NOMO-1 treated with DMSO at 0.1 percent for 48 hours (cell line): ENCODE results near the gene NEUROG1.
"Not testable (repeated sequence)": the region's sequence is repeated elsewhere in the genome, so short reads cannot be mapped to it uniquely, and the experiment has no call there.

Experiments used
- DNase-seq: peaks from one replicate; lab custom pipeline; 2025; ENCODE audit not compliant: unreplicated experiment; lab: John Stamatoyannopoulos, UW

The NEUROG1 gene

DNA sequence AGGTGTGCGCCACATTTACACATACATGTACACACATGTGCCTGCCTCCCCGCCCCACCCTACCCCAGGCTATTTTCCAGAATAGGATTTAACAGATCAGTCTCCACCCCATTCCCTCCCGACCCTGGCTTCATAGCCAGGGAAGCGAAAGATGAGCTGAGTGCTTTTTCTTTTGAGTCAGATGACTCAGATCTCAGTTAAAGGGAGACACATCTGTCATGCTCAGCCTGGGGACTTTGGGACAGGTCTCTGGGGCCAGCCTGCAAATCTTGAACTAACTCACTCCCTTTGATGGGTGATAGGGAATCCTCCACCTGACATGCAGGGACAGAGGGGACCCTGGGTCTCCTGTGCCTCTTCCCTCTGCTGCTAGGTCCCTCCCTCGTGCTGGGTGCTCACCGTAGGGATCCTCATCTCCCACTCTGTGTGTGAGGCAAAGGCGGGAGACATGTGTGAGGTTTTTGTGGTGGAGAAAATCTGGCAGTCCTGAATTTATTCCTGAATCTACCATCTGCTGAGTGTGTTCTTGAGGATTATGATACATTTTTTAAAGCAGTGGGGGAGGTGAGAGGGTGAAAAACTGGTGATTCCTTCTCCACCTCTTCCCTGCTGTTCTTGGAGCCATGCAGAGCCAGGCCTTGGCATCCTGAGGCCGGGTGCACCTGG is 37.7 kb downstream of the NEUROG1 start:
- no peak for DNase-seq

DNA sequence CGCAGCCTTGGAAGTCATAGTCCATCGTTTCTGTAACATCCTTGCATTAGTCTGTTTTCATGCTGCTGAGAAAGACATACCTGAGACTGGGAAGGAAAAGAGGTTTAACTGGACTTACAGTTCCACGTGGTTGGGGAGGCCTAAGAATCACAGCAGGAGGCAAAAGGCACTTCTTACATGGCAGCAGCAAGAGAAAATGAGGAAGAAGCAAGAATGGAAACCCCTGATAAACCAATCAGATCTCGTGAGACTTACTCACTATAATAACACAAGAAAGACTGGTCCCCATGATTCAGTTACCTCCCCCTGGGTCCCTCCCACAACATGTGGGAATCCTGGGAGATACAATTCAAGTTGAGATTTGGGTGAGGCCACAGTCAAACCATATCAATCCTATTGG is 40.2 kb downstream of the NEUROG1 start:
- not testable (repeated sequence) for DNase-seq

DNA sequence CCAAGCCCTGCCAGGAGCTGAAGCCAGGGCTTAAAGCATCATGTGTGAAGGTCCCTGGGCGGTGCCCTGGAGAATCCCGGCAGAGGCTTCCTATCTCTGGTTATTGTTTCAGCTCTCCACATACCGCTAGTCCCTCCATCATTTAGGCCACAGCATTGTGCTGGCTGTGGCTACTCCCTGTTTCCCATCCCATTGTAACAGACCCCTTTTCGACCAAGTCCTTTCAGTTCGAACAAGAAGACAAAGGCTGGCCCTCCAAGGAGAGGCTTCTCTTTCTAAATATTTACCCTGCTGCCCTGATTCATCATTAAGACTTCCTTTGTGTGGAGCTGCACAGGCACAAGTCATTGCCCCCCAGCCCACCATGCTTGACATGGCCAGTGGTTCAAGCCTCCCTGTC is 41.6 kb downstream of the NEUROG1 start:
- DNase-seq = no peak

DNA sequence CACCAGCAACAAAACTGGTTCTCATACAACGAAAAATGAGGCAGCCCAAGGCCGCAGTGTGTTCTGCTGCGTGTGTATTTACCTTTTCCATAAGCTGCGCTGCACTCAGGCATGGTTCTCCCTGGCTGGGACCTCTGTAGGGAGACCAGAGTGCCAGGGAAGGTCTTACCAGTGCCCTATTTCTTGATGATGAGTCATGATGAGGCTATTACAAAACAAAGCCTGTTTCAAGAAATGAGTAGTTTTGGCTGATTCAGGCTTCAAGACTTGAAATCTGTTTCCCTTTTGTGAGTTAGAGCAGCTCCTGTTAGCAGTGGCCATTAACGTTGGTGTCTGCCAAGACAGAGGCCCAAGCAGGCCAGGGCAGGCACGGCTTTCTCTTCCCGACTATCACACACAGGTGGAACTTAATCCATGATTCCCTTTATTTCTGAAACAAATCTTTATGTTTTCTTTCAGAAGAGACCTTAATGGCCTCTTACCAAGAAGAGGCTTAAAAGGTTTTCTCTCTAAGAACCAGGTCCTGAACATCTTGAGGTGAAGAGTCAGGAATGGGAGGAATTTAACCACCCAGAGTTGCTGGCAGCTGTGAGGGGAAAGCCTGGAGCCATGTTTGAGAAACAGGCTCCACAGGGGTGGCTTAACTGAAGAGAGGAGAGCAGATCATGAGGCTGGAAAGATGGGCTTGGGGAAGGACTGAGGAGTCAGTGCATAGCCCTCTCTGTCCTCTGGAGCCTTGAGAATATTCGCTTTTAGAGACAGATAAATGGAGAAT is 42.2 kb downstream of the NEUROG1 start:
- peak; percentile 84 for DNase-seq

DNA sequence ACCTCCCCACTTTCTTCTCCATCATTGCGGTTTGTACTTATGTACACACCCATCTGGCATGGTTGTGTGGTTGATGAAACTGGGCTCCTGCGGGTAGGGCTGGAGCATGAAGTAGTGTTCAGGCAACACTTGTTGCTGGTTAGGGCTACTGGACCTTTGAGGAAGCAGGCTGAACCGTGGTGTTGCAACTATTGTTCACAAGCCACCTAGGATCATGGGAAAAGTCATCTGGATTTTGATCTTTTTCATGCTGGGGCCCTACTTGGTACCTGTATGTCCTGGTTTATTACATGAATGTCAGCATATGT is 43.5 kb downstream of the NEUROG1 start:
- DNase-seq = no peak

DNA sequence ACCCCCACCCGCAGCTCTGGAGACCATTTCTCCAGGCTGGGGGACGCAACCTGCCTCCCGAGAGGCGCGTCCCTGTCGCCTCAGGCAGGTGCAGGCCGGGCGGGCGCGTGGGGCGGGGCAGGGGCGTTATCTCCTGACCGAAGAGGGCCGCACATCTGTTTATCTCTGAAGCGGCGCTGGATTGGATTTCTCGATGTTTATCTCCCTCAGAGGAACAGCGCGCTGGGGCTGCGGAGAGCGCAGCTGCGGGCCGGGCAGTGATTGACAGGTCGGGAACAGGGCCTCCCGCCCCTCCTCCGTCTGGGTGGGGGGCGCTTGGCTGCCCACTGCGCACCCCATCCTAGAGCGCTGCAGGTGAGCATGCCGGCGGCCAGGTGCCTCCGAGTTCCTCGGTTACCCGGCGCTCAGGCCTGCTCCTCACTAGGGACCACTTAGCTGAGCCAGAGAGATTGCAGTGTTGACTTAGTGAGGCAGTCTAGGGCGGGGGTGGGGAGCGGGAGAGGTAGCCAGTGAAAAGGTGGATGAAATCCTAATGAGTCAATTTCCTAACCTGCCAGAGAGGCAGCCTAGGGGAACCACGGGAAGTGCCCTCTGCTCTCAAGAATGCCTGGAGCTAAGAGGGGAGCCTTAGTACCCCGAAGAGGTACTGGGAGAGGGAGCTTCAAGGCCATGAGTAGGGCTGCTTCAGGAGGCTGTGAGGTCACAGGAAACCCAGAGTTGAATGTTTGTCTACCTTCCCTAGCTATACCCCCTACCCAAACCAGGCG is 44.0 kb downstream of the NEUROG1 start:
- no peak for DNase-seq

DNA sequence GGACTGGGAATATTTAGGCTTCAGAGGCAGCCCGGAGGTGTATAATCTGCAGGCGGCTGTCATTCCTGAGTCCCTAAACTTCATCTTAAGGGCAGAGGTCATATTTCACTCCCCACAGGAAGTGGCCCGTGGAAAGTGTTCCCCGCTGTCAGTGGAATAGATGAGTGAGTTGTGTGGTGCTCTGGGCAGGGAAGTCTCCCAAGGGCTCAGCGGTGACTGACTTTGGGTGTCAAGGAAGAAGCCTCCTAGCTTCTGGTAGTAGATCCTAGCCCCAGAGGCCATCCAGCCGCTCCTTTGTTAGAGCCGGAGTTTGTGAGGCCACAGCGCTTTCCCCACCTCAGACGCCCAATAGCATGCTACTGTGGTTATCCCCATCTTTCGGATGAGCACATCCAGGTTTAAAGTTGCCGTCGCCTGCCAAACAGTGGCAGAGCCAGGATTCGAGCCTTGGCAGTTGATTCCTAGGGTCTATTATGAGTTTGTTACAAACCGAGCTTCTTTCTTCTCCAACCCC is 44.7 kb downstream of the NEUROG1 start:
- DNase-seq = no peak

DNA sequence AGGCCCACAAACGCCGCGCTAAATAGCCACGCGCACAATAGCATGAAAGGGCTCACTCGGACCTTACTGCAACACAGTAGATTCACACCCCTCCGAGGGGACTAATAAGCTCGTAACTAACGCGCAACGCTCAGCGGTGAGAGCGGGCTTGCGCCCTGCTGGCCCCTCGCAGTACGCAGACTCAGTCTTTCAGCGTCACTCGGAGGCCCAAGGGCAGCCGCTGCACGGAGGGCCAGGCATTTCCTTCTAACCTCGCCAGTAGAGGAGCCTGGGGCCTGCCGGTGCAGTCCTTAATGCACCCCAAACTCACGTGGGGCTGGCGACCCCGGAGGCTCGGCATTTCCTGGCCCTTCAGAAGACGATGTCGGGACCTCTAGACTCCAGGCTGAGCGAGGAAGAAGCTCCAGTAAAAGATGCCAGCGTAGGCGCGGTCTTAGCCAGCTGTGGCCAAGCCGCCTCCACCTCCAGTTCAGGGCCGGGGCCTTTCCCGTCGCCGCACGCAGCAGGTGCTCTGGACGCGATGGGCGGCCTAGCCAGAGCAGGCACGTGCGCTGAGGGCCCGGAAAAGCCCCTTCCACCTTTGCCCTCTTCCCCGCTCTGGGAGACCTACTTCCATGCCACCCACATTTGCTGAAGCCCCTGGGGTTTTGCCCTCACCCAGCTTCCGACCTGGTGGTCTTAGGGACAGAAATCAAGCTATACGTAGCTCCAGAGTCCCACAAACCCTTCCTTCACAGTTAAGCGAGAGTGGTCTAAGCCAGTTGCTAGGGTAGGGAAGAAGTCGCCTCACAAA is 45.3 kb downstream of the NEUROG1 start:
- no peak for DNase-seq

DNA sequence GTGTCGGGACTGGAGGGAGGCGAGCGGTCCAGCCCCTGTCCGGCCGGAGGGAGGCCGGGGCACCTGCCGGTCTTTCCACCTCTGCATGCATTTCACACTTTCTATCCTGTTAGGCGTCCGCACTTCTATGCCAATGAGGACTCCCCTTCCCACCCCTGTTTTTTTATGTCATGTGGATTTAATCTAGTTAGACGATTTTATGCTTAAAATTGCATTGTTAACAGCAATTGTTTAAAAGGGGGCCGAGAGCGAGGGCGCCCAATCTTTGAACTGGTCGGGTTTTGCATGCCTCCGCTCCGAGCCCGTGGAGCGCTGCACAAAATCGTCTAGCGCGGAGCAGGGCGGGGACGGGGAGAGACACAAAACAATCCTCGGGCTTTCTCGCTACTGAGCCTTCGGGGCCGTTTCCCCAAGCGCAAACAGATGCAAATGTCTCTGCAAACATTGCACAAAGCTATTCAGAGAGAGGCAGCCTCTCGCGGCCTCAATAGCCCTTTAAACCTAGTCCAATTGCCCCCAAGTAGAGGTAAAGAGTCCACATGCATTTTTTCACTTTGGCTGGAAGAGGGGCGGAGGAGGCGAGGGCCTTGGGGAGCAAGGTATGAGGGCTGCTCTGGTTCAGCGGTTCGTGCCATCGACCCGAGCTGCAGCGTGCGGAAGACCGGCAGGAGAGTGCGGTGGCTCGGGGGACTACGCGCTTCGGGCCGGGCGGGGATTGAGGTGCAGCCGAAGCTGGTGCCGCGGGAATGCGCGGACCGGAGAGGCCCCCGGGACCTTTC is 46.1 kb downstream of the NEUROG1 start:
- DNase-seq = no peak

DNA sequence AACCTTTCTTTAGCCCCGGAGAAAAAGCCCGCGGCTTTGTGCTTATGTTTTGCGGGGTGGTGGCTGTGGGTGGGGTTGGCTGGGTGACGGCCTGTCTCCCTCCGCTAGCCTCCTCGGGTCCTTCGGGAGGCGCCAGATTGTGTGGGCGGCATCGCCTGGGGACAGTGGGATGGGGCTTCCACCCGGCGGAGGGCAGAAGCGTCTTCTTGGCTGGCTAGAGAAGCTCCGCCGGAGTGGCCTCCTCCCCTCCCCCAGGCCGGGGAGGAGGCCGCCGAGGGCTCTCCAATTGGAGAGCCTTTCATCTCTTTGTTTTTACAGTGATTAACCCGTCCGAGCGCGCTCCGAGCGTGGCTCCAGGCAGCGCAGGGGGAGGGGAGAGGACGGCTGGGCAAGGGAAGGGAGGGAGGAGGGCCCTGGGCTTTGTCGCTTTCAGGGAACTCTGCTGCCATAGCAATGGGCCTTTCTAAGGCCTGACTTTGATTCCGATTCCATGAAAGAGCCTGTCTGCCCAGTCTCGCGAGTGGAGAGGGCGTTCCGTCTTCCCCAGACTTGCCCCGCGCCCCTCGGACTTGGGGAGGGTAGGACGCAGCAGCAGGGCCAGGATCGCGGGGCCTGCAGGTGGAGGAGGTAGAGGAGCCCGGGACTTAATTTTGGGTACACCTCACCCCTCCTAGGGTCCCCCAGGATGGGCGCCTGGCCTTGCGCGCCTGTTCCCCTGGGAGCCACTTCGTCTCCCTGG is 46.9 kb downstream of the NEUROG1 start:
- DNase-seq = no peak

DNA sequence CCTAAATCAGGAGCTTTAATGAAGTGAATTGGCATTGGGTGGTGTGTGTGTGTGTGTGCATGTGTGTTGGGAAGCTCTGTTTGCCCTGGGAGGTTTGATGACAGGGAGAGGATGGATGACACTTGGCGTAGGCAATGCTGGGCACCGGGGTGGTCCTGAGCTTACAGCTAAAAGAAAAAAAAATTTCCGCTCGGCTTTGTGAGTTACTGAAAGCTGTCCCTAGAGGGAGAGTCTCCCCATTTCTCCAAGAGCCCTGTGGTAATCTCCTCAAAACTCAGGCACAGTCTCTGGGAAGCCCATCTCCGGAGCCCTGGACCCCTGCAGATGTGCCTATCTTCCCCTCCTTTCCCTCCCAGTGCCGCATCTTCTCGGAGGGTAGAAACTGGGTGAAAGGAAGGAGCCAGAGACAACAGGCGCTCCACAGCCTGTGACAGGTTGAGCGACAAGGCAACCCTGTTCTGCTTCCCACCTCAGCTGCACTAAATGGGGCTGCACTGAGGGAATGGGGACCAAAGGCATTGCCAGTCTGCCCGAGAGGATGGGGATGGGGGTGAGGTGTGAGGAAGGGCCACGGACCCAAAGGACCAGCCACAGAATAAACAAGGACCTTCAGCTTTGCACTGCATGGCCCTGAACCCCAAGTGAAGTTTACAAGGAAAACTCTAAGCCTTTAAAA is 47.8 kb downstream of the NEUROG1 start:
- no peak for DNase-seq

DNA sequence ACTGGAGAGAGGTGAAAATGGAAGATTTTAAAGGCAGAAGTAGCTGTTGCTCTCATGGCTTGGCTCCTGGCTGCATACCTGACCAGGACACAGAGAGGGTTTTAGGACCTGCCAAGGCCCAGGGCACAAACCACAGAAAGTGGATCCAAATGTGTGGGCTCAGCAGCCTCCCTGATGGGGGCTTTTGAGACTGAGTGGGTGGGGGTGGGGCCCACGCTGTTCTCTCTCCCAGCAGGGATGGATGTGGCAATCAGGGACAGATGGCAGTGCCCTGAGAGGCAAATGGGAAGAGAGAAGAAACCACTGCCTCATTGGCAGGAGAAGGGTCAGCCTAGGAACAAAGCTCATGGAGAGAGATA is 48.7 kb downstream of the NEUROG1 start:
- DNase-seq = no peak

DNA sequence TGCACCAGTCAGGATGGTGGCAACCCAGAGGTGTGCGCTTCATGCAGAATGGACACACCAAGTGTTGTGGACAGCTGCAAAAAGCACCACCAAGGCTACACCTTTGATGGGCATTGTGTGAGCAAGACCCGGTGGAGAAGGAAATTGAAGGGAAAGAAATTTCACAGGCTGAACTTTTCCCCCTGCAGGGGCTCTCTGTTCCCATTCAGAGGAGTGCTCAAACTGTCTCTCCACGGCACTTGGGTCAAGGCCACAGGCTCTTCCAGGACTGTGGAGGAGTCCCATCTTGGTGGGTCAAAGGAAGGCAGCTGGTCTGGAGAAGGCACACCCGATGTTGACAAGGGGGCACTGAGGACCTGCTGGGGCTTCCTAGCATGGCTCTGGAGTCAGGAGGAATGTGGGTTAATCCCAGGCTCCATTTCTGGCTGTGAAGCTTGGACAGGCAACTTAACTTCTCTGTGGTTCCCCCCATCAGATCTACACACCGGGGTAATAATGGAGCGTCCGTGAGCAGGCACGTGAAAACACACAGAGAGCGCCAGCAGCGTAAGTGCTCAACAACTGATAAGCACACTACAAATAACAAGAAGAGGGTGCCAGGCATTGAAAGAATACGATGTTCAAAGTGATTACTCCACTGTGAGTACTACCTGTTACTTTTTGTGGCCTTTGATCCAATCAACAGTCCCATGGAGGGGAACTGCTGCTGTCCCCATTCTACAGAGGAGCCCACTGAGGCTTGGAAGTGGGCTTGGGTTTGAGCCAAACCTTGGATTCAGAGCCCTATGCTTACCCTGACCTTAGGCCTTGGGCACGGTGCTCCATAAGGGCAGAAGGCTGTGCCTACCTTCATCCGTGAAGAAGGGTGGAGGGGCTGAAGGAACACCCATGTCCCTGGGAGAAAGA is 49.4 kb downstream of the NEUROG1 start:
- no peak for DNase-seq

DNA sequence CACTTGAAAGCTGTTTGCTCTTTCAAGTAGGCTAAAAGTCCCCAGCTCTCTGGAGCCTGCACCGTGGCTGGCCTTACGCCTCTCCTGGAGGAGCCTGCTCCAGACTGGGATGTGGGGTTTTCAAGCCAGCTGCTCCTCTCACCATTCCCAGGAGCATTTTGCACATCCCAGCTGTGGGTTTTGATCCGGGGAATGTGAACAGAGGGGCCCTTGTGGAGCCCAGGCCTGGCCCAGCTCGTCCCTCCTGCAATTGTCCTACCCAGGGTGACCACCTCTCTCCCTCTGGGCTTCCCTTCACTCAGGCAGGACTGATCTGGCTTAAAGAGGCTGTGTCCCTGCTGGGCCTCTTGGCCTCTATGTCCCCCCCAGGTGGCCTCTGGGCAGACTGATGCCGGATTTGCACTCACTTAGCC is 51.1 kb downstream of the NEUROG1 start:
- no peak for DNase-seq
